ENCODE results near the gene RECK. TPM values are rescaled to one million over a fixed set of nuclear protein-coding genes. Genes with fewer than 3 reads are reported as not detected.

Gene RECK
- total RNA-seq, 1 experiment from 2014 or later = 5.0 TPM

- CTCF ChIA-PET = interaction anchor here (0.7 kb wide), 1 partner anchor 89 kb away, joined by 3 read pairs; no protein-coding TSS in a partner anchor
Measured at GRCh38 chr9:36018891-36019720, 17.6 kb upstream of the RECK start.

GRCh38 chr9:36021968-36022367, 14.7 kb upstream of the RECK start:
- ChIA-PET POLR2A (ENCODE audit: unreplicated experiment) (no interaction called here), CTCF (no interaction called here)
- Histone ChIP-seq H3K4me3 (ENCODE audit: low read length) (no peak overlapping the region), H3K27me3 (ENCODE audit: low read length) (no peaks in the 10 kb centered on the region), H3K9me2 (replicated peaks; ENCODE audit: low read length) (no peaks in the 10 kb centered on the region), H3K9me3 (ENCODE audit: low read length) (no peaks in the 10 kb centered on the region), H3K9ac (ENCODE audit: low read length) (no peak overlapping the region), H3F3A (ENCODE audit: low read length, unreplicated experiment) (no peaks in the 10 kb centered on the region), H3K4me2 (ENCODE audit: low read length) (no peak overlapping the region), H3K4me1 (ENCODE audit: insufficient read depth, low read length) (no peaks in the 10 kb centered on the region), H3K27ac (ENCODE audit: low read length) (no peak overlapping the region), H3K36me3 (ENCODE audit: low read depth, low read length) (no peaks in the 10 kb centered on the region), H2AFZ (ENCODE audit: low read length) (no peak overlapping the region), H4K20me1 (ENCODE audit: low read length) (no peaks in the 10 kb centered on the region), H3K79me2 (ENCODE audit: low read length) (no peaks in the 10 kb centered on the region)
- TF ChIP-seq EZH2phosphoT487 (IDR thresholded peaks at IDR 0.05; ENCODE audit: borderline replicate concordance, low read length) (no peak), EZH2 (IDR thresholded peaks at IDR 0.05; ENCODE audit: low read length, unreplicated experiment) (no peak), CTCF (conservative IDR thresholded peaks at IDR 0.05; ENCODE audit: low read depth, low read length) (no peak)
- BruUV-seq (replicated peaks) = no TSS peak
- ATAC-seq (no peak), DNase-seq (no peak)
- intact Hi-C loops (cut with micrococcal nuclease) = loop anchor here (2.0 to 5.0 kb wide), 2 partner anchors 13 to 120 kb away; no protein-coding TSS in a partner anchor

More at GRCh38 chr9:36018891-36019720, 17.6 kb upstream of the RECK start:
- no peak overlapping the region for H3K4me3 ChIP-seq (ENCODE audit: low read length)
- no peaks in the 10 kb centered on the region for H3K9me2 ChIP-seq (replicated peaks; ENCODE audit: low read length)
- H3F3A ChIP-seq (ENCODE audit: low read length, unreplicated experiment) = no peaks in the 10 kb centered on the region
- no peaks in the 10 kb centered on the region for H3K27me3 ChIP-seq (ENCODE audit: low read length)
- no peaks in the 10 kb centered on the region for H3K79me2 ChIP-seq (ENCODE audit: low read length)
- no peak overlapping the region for H2AFZ ChIP-seq (ENCODE audit: low read length)
- H3K4me2 ChIP-seq (ENCODE audit: low read length) = no peak overlapping the region
- H3K9ac ChIP-seq (ENCODE audit: low read length) = no peak overlapping the region
- H4K20me1 ChIP-seq (ENCODE audit: low read length) = no peaks in the 10 kb centered on the region
- H3K36me3 ChIP-seq (ENCODE audit: low read depth, low read length) = no peaks in the 10 kb centered on the region
- DNase-seq = no peak
- H3K4me1 ChIP-seq (ENCODE audit: insufficient read depth, low read length) = no peaks in the 10 kb centered on the region
- no peaks in the 10 kb centered on the region for H3K9me3 ChIP-seq (ENCODE audit: low read length)
- POLR2A ChIA-PET (ENCODE audit: unreplicated experiment) = no interaction called here
- TF ChIP-seq EZH2 (IDR thresholded peaks at IDR 0.05; ENCODE audit: low read length, unreplicated experiment) (no peak), CTCF (conservative IDR thresholded peaks at IDR 0.05; ENCODE audit: low read depth, low read length) (no peak), EZH2phosphoT487 (IDR thresholded peaks at IDR 0.05; ENCODE audit: borderline replicate concordance, low read length) (no peak)
- BruUV-seq (replicated peaks) = no TSS peak
- no peak overlapping the region for H3K27ac ChIP-seq (ENCODE audit: low read length)
- no peak for ATAC-seq
- intact Hi-C loops (cut with micrococcal nuclease) = no loop called here

Data from PC-3 (cell line).